PC-3 (cell line): ENCODE results near the gene OR10AD1. TPM values are rescaled to one million over a fixed set of nuclear protein-coding genes. Genes with fewer than 3 reads are reported as not detected.

ENCODE experiments used
- ATAC-seq: fragments of 200-7000 bp; cut with Tn5 transposase; 2 replicates; pipeline ENCODE4 v1.9.1; 2020; ENCODE audit warnings: mild to moderate bottlenecking, moderate library complexity
- BruUV-seq: library from RNA; stranded (reverse); fragments of 400-500 nt; replicated peaks from 2 replicates; lab custom pipeline; 2021; lab: Mats Ljungman, UMichigan
- CTCF ChIA-PET: fragments of 300-600 bp; sonication (Branson Sonifier 250); formaldehyde crosslinking; loops from one replicate; lab custom pipeline; 2022; ENCODE audit warnings: antibody characterized with exemption; lab: Charles Lee
- POLR2A ChIA-PET: fragments of 300-600 bp; sonication (Branson Sonifier 250); formaldehyde crosslinking; loops from one replicate; lab custom pipeline; 2022; ENCODE audit warnings: antibody characterized with exemption; ENCODE audit not compliant: unreplicated experiment; lab: Charles Lee
- DNase-seq: peaks from one replicate; pipeline ENCODE4 v3.0.0-alpha.2; 2015
- H2AFZ ChIP-seq: fragments of 300-600 bp; sonication (generic); 2 replicates; pipeline ENCODE4 v1.6.0; 2016; ENCODE audit warnings: antibody characterized with exemption, low read length
- H3F3A ChIP-seq: fragments of 300-600 bp; sonication (generic); one replicate; pipeline ENCODE4 v1.6.0; 2017; ENCODE audit warnings: antibody characterized with exemption, low read length, control low read depth, mild to moderate bottlenecking; ENCODE audit not compliant: unreplicated experiment
- H3K27ac ChIP-seq: fragments of 300-600 bp; sonication (generic); 2 replicates; pipeline ENCODE4 v1.5.1; 2016; ENCODE audit warnings: mild to moderate bottlenecking, low read length
- H3K27me3 ChIP-seq: fragments of 300-600 bp; sonication (generic); 2 replicates; pipeline ENCODE4 v1.6.1; 2016; ENCODE audit warnings: low read length, mixed read lengths
- H3K36me3 ChIP-seq: fragments of 300-600 bp; sonication (generic); 2 replicates; pipeline ENCODE4 v1.6.1; 2016; ENCODE audit warnings: low read depth, mixed run types, low read length, mixed read lengths
- H3K4me1 ChIP-seq: fragments of 300-600 bp; sonication (generic); 2 replicates; pipeline ENCODE4 v1.5.1; 2016; ENCODE audit warnings: low read length; ENCODE audit not compliant: insufficient read depth
- H3K4me2 ChIP-seq: fragments of 300-600 bp; sonication (generic); 2 replicates; pipeline ENCODE4 v1.6.0; 2016; ENCODE audit warnings: low read length
- H3K4me3 ChIP-seq: fragments of 300-600 bp; sonication (generic); 2 replicates; pipeline ENCODE4 v1.5.1; 2016; ENCODE audit warnings: mild to moderate bottlenecking, low read length, mixed read lengths
- H3K79me2 ChIP-seq: fragments of 300-600 bp; sonication (generic); 2 replicates; pipeline ENCODE4 v1.6.1; 2017; ENCODE audit warnings: low read length, mixed read lengths
- H3K9ac ChIP-seq: fragments of 300-600 bp; sonication (generic); 2 replicates; pipeline ENCODE4 v1.6.0; 2016; ENCODE audit warnings: mild to moderate bottlenecking, low read length
- H3K9me2 ChIP-seq: fragments of 300-600 bp; sonication (generic); replicated peaks from 2 replicates; pipeline ENCODE4 v1.6.1; 2016; ENCODE audit warnings: mixed run types, low read length, mixed read lengths
- H3K9me3 ChIP-seq: fragments of 300-600 bp; sonication (generic); 2 replicates; pipeline ENCODE4 v1.6.1; 2016; ENCODE audit warnings: low read length, mixed read lengths
- H4K20me1 ChIP-seq: fragments of 300-600 bp; sonication (generic); 2 replicates; pipeline ENCODE4 v1.6.1; 2016; ENCODE audit warnings: low read length, mixed read lengths
- EZH2 ChIP-seq: fragments of 300-600 bp; sonication (generic); IDR thresholded peaks from one replicate; pipeline ENCODE4 v1.6.1; 2017; ENCODE audit warnings: antibody characterized with exemption, mild to moderate bottlenecking, low read length; ENCODE audit not compliant: unreplicated experiment
- EZH2phosphoT487 ChIP-seq: fragments of 300-600 bp; sonication (generic); IDR thresholded peaks from 2 replicates; pipeline ENCODE4 v1.6.1; 2018; ENCODE audit warnings: mild to moderate bottlenecking, antibody characterized with exemption, low read length, borderline replicate concordance
- intact Hi-C: fragments of 100-400 bp; cut with micrococcal nuclease; formaldehyde crosslinking; loops from 2 replicates; pipeline ENCODE4 v1.9.0; 2023
- total RNA-seq: library from RNA; depleted of rRNA; stranded (reverse); fragments of >200 nt; gene quantifications from 2 replicates; pipeline ENCODE4 v1.2.3, GENCODE V29; 2014
- TF ChIP-seq, protein P1 (sequence below): fragments of 300-600 bp; sonication (generic); conservative IDR thresholded peaks from 2 replicates; pipeline ENCODE4 v1.5.1; 2017; ENCODE audit warnings: antibody characterized with exemption, low read depth, mild to moderate bottlenecking, low read length

The OR10AD1 gene
- total RNA-seq, 1 experiment from 2014 or later, result not detected

- CTCF ChIA-PET, result no interaction called here
Observed at GRCh38 chr12:48201516-48201915, 1.6 kb downstream of the OR10AD1 start.

DNA sequence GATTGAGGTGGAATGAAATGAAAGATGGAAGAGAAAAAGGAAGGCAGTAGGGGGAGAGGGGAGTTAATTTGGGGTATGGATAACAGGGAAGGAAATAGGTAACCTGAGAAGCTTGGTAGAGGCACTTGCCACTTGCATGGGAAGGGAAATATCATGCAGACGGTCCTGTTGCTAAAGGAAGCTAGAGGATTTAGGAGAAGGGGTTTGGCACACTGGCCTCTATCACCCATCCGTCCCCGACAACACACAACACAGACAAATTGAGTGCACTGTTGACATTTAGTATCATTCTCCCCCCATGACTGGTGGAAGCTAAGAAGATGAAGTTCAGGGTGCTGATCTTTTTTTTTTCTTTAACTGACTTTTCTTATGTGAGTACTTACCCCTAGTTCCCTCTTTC lies 2.0 kb downstream of the OR10AD1 start:
- no peaks in the 10 kb centered on the region for H3K9me2 ChIP-seq
- no peaks in the 10 kb centered on the region for H3K36me3 ChIP-seq
- H3K79me2 ChIP-seq, result no peaks in the 10 kb centered on the region
- TF ChIP-seq, protein P1, sequence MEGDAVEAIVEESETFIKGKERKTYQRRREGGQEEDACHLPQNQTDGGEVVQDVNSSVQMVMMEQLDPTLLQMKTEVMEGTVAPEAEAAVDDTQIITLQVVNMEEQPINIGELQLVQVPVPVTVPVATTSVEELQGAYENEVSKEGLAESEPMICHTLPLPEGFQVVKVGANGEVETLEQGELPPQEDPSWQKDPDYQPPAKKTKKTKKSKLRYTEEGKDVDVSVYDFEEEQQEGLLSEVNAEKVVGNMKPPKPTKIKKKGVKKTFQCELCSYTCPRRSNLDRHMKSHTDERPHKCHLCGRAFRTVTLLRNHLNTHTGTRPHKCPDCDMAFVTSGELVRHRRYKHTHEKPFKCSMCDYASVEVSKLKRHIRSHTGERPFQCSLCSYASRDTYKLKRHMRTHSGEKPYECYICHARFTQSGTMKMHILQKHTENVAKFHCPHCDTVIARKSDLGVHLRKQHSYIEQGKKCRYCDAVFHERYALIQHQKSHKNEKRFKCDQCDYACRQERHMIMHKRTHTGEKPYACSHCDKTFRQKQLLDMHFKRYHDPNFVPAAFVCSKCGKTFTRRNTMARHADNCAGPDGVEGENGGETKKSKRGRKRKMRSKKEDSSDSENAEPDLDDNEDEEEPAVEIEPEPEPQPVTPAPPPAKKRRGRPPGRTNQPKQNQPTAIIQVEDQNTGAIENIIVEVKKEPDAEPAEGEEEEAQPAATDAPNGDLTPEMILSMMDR, result no peak
- TF ChIP-seq EZH2 (no peak), EZH2phosphoT487 (no peak)
- ChIA-PET CTCF (no interaction called here), POLR2A (no interaction called here)
- no peak for DNase-seq
- no peak for ATAC-seq
- H3K9ac ChIP-seq, result no peak overlapping the region
- peaks cover 31% of the 10 kb centered on the region for H3K27me3 ChIP-seq
- intact Hi-C loops, result no loop called here
- BruUV-seq, result no TSS peak
- H4K20me1 ChIP-seq, result no peaks in the 10 kb centered on the region
- no peak overlapping the region for H3K4me2 ChIP-seq
- H3K9me3 ChIP-seq, result no peaks in the 10 kb centered on the region
- H3K4me3 ChIP-seq, result no peak overlapping the region
- H3F3A ChIP-seq, result no peaks in the 10 kb centered on the region
- no peak overlapping the region for H3K27ac ChIP-seq
- no peak overlapping the region for H2AFZ ChIP-seq
- no peaks in the 10 kb centered on the region; the same call in 1 of the 2 replicates for H3K4me1 ChIP-seq

More at GRCh38 chr12:48201516-48201915, 1.6 kb downstream of the OR10AD1 start:
- H3K27ac ChIP-seq, result no peak overlapping the region
- BruUV-seq, result no TSS peak
- no peaks in the 10 kb centered on the region; the same call in 1 of the 2 replicates for H3K4me1 ChIP-seq
- DNase-seq, result no peak
- POLR2A ChIA-PET, result no interaction called here
- H4K20me1 ChIP-seq, result no peaks in the 10 kb centered on the region
- no peak overlapping the region for H3K9ac ChIP-seq
- H3K36me3 ChIP-seq, result no peaks in the 10 kb centered on the region
- no peaks in the 10 kb centered on the region for H3K79me2 ChIP-seq
- H3K4me2 ChIP-seq, result no peak overlapping the region
- H3K27me3 ChIP-seq, result peaks cover 31% of the 10 kb centered on the region
- intact Hi-C loops, result no loop called here
- H3F3A ChIP-seq, result no peaks in the 10 kb centered on the region
- H3K4me3 ChIP-seq, result no peak overlapping the region
- H2AFZ ChIP-seq, result no peak overlapping the region
- no peaks in the 10 kb centered on the region for H3K9me2 ChIP-seq
- ATAC-seq, result no peak
- H3K9me3 ChIP-seq, result no peaks in the 10 kb centered on the region
- TF ChIP-seq, protein P1, result no peak
- TF ChIP-seq EZH2phosphoT487 (no peak), EZH2 (no peak)

DNA sequence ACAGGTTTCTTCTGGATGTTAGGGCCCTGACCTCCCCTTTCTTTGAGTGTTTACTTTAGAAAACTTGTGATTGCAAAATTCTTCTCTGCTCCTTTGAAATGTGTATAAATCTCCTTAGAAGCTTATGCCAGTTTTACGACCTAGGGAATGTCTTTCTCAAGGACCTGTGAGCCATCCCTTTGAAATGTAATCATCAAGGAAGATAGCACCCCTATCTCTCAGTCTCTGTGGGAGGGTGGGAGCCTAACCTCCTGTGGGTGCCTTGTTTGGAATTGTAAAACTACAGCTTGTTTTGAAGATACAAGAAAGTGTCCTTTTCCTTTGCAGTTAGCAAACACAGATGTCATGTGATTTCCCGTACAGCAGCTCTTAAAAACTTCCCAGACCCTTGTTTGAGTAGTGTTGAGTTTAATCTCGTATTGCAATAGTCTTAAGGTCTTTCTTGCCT lies 3.3 kb downstream of the OR10AD1 start:
- H3K36me3 ChIP-seq, result no peaks in the 10 kb centered on the region
- H4K20me1 ChIP-seq, result no peaks in the 10 kb centered on the region
- no peaks in the 10 kb centered on the region for H3K9me2 ChIP-seq
- H3K9ac ChIP-seq, result no peak overlapping the region
- 0 out of 2 replicates have a peak overlapping the region, but pooled peaks have one; percentile 2 for H3K4me2 ChIP-seq
- CTCF ChIA-PET, result no interaction called here
- no peaks in the 10 kb centered on the region for H3K79me2 ChIP-seq
- intact Hi-C loops, result loop anchor here (10.0 kb wide), 1 partner anchor 255 kb away; no protein-coding TSS in a partner anchor
- H3K27me3 ChIP-seq, result peaks cover 25% of the 10 kb centered on the region
- H2AFZ ChIP-seq, result no peak overlapping the region
- ATAC-seq (no peak), DNase-seq (peak; percentile 11)
- no peak overlapping the region for H3K27ac ChIP-seq
- H3K4me3 ChIP-seq, result no peak overlapping the region
- H3F3A ChIP-seq, result no peaks in the 10 kb centered on the region
- BruUV-seq, result no TSS peak
- no peak for TF ChIP-seq EZH2
- no peak for TF ChIP-seq EZH2phosphoT487
- TF ChIP-seq, protein P1, result no peak
- POLR2A ChIA-PET, result no interaction called here
- peaks cover 11% of the 10 kb centered on the region for H3K4me1 ChIP-seq
- H3K9me3 ChIP-seq, result no peaks in the 10 kb centered on the region
